Mononuclear cell (primary cell): ENCODE results near the gene TOP1. TPM values are rescaled to one million over a fixed set of nuclear protein-coding genes. Genes with fewer than 3 reads are reported as not detected.

Experiments used
- H3K27me3 ChIP-seq: 2 replicates; pipeline ENCODE4 v1.6.0; 2011; ENCODE audit warnings: low read length, control low read depth; ENCODE audit not compliant: insufficient read depth
- H3K4me1 ChIP-seq: 2 replicates; pipeline ENCODE4 v1.5.1; 2011; ENCODE audit warnings: mild to moderate bottlenecking, low read length, control low read depth; ENCODE audit not compliant: insufficient read depth
- H3K4me3 ChIP-seq: 2 replicates; pipeline ENCODE4 v1.5.1; 2011; ENCODE audit warnings: mild to moderate bottlenecking, low read length, moderate library complexity
- H3K9me3 ChIP-seq: 2 replicates; pipeline ENCODE4 v1.5.1; 2011; ENCODE audit warnings: low read depth, mild to moderate bottlenecking, control low read depth, low read length
- total RNA-seq: library from RNA; depleted of rRNA; stranded (reverse); fragments of >200 nt; gene quantifications from one replicate; pipeline ENCODE4 v1.2.3, GENCODE V29; 2012

TOP1 gene
- total RNA-seq, 1 donor: 26.2 TPM

DNA sequence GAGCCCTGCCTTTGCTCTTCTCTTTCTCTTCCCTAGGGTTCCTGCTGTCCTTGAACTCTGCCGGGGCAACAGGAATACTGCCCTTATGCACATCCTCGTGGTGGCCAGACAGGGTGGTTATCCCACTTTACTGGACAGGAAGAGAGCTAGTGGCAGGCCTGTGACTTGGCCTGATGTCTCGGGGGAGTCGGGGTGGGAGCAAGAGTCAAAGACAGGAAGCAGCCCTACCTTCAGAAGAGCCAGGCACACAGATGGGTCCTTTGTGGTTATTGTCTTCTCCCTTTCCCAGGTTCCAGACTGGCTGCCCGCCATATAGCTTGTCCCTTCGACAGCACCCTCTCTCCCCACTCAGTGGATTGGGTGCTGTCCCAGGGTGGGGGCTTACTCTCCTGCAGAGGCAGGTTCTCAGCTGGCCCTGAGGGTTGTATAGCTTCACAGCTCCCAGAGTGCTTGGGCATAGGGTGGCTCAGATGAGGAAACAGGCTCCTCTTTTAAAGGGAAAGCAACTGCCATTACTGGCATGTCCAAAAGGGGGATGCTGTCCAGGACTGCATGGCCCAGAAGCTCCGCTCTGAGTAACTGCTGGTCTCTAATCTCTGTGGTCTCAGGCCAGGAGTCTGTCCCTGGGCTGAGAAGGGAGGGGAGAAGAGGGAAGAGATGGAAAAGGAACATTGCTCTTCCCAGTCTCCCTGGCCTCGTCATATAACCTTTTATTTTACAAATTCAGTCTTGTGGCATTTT, 126.0 kb downstream of the TOP1 start:
- Histone ChIP-seq H3K9me3 (no peaks in the 10 kb centered on the region), H3K27me3 (no peaks in the 10 kb centered on the region), H3K4me1 (peaks cover 94% of the 10 kb centered on the region), H3K4me3 (no peak overlapping the region)

DNA sequence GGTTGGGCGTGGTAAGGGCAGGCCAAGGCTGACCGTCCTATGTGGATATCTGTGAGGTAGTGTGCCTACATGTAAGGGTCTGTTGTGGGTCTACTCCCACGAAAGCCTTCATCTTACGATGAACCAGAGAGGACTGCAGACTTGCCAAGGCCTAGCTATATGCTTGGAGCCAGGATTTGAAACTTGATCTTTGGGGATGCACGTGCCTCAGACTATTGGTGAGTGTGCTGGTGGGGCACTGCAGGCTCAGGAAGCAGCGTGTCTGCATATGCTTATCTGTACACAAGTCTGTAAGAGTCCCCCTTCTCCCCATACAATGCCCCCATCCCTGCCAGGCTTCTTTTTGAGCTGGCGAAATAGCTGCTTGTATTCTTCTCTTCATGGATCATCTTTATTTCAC, 126.6 kb downstream of the TOP1 start:
- Histone ChIP-seq H3K9me3 (no peaks in the 10 kb centered on the region), H3K4me3 (no peak overlapping the region), H3K27me3 (no peaks in the 10 kb centered on the region), H3K4me1 (peaks cover 94% of the 10 kb centered on the region)

DNA sequence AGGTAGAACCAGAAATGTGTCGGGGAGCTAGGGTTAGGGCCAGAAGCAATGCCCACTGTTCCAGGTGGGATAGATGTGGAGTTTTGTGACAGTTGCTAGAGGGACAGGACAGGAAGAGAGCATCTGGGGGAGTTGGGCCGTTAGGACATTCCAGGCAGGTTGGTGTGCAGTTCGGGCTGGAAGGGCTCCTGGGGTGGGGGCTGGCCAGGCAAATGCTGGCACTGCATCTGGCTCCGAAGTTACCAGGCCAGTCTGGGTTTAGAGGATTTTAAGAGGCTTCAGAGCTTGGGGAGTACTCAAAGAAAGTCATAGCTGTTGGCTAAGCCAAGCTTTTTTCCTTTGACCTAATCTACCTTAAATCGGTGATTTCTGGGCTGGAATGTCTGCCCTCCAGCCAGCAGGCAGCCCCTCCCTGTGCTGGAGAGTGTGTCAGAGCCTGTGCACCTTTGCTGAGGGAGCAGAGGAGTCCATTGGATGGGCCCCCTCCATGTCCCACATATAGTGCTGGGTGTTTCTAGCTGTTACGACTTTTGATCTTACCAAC, 129.5 kb downstream of the TOP1 start:
- H3K9me3 ChIP-seq: no peaks in the 10 kb centered on the region
- peaks cover 82% of the 10 kb centered on the region for H3K4me1 ChIP-seq

DNA sequence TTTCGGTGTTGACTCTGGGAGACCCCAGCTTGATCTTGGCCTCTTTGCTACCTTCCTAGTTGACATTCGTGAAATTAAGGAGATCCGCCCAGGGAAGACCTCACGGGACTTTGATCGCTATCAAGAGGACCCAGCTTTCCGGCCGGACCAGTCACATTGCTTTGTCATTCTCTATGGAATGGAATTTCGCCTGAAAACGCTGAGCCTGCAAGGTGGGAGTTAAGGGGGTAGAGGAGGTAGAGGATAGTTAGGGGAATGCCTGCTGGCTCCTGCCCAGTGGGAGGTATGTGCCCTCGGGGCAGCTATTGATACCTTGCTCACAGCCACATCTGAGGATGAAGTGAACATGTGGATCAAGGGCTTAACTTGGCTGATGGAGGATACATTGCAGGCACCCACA, 130.9 kb downstream of the TOP1 start:
- Histone ChIP-seq H3K4me1 (peaks cover 68% of the 10 kb centered on the region), H3K9me3 (no peaks in the 10 kb centered on the region), H3K4me3 (no peak overlapping the region), H3K27me3 (no peaks in the 10 kb centered on the region)

More for the DNA sequence above, 129.5 kb downstream of the TOP1 start:
- no peaks in the 10 kb centered on the region for H3K27me3 ChIP-seq
- H3K4me3 ChIP-seq: no peak overlapping the region

DNA sequence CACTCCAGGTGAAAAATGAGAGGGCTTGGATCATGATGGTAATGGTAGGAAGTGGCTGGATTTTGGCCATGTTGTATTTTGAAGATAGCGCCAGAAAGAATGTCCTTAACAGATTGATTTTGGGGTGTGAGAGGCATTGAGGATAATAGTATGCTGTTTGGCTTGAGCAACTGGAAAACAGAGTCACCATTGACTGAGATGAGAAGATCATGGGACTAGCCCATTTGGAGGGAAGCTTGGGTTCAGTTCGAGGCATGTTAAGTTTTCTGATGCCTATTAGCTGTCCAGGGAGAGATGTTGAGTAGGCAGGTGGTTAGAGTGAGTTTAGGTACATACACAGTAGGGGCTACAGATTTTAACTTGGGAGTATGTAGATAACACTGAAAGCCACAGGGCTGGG, 132.1 kb downstream of the TOP1 start:
- Histone ChIP-seq H3K4me3 (no peak overlapping the region), H3K27me3 (no peaks in the 10 kb centered on the region), H3K4me1 (peaks cover 56% of the 10 kb centered on the region), H3K9me3 (no peaks in the 10 kb centered on the region)

DNA sequence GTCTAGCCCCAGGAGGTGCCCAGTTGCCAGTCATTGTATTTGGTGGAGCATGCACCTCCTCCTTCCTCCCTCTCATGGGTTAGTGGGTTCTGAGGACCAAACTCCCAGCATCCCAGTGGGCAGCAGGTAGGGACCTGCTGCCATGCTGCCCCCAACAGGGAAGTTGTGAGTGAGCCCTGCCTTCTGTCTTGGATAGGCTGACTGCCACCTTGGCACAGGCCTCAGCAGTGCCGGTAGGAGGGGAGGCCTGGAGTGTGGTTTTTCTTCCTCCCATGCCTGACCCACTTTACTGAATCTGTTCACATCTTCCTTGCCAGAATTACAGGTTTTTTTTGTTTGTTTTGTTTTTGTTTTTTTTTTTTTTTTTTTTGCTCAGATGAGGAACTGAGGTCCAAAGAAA, 133.3 kb downstream of the TOP1 start:
- no peaks in the 10 kb centered on the region for H3K27me3 ChIP-seq
- H3K4me1 ChIP-seq: peaks cover 44% of the 10 kb centered on the region
- no peaks in the 10 kb centered on the region for H3K9me3 ChIP-seq

DNA sequence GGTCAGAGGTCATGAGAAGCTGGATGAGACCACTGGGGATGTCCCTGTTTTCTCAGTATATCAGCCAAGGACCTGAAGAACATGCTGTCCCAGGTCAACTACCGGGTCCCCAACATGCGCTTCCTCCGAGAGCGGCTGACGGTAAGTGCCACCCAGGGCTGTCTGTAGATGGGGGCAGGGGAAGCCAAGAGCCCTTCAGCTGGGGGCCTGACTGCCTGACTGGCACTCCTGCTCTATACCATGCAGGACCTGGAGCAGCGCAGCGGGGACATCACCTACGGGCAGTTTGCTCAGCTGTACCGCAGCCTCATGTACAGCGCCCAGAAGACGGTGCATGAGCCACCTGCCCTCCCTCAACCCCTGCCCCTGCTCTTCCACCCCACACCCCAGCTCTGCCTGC, 133.8 kb downstream of the TOP1 start:
- Histone ChIP-seq H3K4me1 (peaks cover 39% of the 10 kb centered on the region), H3K9me3 (no peaks in the 10 kb centered on the region), H3K27me3 (no peaks in the 10 kb centered on the region)

More for the DNA sequence above, 133.3 kb downstream of the TOP1 start:
- H3K4me3 ChIP-seq: no peak overlapping the region

DNA sequence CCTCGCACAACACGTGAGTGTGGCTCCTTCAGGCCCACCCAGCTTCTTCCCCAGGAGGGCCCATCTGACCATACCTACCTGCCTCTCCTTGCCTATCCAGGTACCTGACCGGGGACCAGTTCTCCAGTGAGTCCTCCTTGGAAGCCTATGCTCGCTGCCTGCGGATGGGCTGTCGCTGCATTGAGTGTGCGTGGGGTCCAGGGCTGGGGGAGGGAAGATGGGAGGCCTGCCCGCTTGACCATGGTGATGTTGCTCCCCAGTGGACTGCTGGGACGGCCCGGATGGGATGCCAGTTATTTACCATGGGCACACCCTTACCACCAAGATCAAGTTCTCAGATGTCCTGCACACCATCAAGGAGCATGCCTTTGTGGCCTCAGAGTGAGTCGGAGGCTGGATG, 135.2 kb downstream of the TOP1 start:
- H3K4me3 ChIP-seq: no peak overlapping the region
- H3K9me3 ChIP-seq: no peaks in the 10 kb centered on the region
- peaks cover 32% of the 10 kb centered on the region for H3K4me1 ChIP-seq
- H3K27me3 ChIP-seq: no peaks in the 10 kb centered on the region

More for the DNA sequence above, 133.8 kb downstream of the TOP1 start:
- no peak overlapping the region for H3K4me3 ChIP-seq

DNA sequence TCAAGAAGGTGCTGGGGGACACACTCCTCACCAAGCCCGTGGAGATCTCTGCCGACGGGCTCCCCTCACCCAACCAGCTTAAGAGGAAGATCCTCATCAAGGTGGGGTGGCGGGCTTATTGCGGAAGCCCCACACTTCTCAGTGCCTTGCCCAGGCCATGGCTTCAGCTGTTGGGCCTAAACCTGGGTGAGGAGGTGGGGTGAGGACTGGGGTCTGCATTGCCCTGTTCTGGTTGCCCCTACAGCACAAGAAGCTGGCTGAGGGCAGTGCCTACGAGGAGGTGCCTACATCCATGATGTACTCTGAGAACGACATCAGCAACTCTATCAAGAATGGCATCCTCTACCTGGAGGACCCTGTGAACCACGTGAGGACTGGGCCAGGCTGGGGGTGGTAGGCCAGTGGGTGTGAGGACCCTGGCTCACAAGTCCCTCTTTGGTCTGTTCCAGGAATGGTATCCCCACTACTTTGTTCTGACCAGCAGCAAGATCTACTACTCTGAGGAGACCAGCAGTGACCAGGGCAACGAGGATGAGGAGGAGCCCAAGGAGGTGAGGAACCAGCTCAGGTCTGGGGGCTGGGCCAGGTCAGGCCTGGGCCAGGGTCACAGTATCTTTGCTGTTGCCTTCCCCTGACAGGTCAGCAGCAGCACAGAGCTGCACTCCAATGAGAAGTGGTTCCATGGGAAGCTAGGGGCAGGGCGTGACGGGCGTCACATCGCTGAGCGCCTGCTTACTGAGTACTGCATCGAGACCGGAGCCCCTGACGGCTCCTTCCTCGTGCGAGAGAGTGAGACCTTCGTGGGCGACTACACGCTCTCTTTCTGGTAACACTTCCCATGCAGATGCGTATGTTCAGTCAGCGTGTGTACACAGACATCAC, 136.6 kb downstream of the TOP1 start:
- Histone ChIP-seq H3K9me3 (no peaks in the 10 kb centered on the region), H3K27me3 (no peaks in the 10 kb centered on the region), H3K4me3 (no peak overlapping the region), H3K4me1 (peaks cover 18% of the 10 kb centered on the region)

DNA sequence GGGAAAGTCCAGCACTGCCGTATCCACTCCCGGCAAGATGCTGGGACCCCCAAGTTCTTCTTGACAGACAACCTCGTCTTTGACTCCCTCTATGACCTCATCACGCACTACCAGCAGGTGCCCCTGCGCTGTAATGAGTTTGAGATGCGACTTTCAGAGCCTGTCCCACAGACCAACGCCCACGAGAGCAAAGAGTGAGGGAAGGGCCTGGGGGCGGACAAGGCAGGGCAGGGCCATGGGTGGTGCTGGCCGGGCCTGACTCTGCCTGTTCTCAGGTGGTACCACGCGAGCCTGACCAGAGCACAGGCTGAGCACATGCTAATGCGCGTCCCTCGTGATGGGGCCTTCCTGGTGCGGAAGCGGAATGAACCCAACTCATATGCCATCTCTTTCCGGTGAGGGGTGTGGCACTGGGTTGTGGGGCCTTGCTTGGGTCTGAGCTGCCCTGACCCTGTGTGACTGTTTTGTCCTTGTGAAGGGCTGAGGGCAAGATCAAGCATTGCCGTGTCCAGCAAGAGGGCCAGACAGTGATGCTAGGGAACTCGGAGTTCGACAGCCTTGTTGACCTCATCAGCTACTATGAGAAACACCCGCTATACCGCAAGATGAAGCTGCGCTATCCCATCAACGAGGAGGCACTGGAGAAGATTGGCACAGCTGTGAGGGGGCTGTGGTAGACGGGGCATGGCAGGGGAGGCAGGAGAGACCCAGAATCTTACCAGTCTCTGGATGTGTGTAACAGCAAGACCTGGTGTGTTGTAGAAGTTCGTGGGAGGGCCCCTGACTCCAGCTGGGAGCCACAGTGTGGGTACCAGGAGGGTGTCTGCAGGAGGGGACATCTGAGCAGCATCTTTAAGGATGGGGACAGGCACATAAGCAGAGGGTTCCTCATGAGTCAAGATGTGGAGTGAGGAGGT, 137.8 kb downstream of the TOP1 start:
- H3K9me3 ChIP-seq: no peaks in the 10 kb centered on the region
- H3K4me3 ChIP-seq: no peak overlapping the region
- peaks cover 12% of the 10 kb centered on the region for H3K4me1 ChIP-seq
- H3K27me3 ChIP-seq: no peaks in the 10 kb centered on the region

DNA sequence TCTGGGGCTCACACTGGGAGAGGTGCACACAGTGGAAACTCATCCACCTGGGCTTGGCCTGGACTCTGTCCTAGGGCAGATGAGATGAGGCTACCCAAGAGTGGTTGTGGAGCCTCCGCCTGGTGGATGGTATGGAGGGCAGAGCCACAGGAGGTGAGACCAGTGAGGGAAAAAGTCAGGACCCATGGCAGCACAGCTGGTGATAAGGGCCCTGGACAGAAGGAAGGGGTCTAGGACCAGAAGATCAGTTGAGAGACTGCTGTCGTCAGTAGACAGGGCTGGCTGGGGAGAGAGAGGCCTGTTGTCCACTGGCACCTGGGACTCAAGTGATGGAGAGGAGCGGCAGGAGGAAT, 138.5 kb downstream of the TOP1 start:
- Histone ChIP-seq H3K4me1 (peaks cover 7% of the 10 kb centered on the region), H3K4me3 (no peak overlapping the region), H3K27me3 (no peaks in the 10 kb centered on the region), H3K9me3 (no peaks in the 10 kb centered on the region)

DNA sequence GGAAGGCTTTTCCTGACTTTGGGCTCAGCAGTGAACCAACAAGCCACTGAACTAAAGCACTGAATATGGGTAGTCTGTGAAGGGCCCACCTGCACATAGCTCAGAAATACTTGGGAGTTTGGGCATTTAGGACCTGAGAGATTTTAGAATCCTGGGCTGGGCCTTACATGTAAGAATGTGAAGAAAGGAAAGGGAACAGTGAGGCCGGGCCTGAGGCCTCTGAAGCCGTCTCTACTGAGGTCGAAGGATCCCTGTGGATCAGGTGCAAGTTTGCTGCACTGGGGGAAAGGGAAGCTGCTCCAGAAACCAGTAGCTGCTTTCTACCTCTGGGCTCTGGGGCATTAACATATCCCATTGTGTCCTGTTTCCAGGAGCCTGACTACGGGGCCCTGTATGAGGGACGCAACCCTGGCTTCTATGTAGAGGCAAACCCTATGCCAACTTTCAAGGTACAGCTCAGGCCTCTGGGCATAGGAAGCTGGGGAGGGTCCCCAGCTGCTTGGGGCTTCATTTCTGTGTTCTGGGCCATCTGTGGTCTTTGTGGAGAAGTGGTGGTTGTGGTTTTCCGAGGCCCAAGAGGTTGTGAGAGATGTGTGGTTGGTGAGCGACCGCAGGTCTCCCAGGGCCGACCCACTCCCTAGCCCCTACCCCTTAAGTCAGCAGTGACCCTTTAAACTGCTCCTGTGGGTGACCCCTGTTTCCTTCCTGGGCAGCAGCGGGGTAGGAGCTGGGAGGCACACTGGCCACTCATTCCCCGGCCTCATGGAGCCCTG, 139.0 kb downstream of the TOP1 start:
- Histone ChIP-seq H3K4me3 (no peak overlapping the region), H3K9me3 (no peaks in the 10 kb centered on the region), H3K27me3 (no peaks in the 10 kb centered on the region), H3K4me1 (peaks cover 7% of the 10 kb centered on the region)

DNA sequence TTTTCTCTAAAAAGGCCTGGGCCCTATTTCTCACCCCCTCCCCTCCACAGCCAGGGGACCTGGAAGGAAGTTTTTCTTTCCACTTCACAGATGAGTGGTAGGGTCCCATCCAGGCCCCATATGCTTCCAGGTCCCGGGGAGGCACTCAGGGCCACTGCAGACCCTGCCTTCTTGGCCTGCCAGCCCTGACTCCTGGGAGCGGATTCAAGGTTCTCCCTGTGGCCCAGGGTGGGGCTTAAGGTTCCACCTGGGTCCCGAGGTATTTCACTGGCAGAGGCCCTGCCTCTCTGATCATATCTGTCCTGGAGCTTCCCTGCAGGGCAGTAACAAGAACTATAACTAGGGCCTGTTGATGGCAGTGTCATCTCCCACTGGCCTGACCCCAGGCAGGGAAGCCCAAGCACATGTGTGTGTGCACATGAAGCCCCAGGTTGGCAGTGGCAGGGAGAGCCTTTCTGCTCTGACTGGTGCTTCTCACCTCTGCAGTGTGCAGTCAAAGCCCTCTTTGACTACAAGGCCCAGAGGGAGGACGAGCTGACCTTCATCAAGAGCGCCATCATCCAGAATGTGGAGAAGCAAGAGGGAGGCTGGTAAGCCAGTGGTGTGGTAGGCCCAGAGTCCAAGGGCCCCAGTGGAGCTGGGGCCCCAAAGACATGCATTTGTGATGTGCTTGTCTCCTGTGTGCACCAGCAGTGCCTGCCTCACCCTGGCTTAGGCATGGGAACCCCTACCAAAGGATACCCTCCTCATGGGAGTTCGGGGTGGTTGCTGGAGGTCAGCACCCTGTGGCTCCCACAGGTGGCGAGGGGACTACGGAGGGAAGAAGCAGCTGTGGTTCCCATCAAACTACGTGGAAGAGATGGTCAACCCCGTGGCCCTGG, 139.9 kb downstream of the TOP1 start:
- Histone ChIP-seq H3K4me3 (no peak overlapping the region), H3K4me1 (peaks cover 7% of the 10 kb centered on the region), H3K27me3 (no peaks in the 10 kb centered on the region), H3K9me3 (no peaks in the 10 kb centered on the region)
